Measurements from ENCODE around the gene EIF3K.

DNA sequence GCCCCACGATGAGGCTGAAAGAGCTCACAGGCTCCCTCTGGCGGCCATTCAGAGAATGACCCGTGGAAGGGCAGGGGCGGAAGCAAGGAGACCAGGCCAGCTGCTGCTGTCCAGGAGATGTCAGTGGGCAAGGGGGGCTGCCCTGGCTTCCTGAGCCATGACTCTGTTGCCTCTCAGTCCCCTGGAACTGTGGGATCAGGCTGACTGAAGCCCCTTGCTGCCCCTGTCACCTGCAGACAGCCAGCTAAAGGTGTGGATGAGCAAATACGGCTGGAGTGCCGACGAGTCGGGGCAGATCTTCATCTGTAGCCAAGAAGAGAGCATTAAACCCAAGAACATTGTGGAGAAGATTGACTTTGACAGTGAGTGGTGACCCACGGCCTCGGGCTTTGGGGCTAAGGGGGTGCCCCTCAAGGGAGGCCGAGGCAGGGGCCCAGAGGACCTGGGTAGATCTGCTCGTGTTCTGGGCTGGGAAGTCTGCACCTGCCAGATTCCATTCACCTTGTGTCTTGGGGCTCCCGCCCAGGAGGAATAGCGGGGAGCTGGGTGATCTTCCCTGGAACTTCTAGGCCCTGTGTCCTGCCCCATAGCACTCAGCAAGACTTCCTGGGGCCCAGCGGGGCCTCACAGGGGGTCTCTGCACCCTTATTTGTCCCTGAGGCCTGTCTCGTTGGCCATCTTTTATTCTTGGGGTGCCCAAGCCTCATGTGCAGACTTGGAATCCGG is 15.9 kb downstream of the EIF3K start:
- TF ChIP-seq POLR2A (IDR thresholded peaks at IDR 0.05; ENCODE audit: control extremely low read depth in 1 of 2, low read depth in 2 of 2, low read length in 2 of 2): no peak
- no peak for TF ChIP-seq EZH2 (IDR thresholded peaks at IDR 0.05; ENCODE audit: low read depth, low read length, severe bottlenecking)
- TF ChIP-seq TCF12 (IDR thresholded peaks at IDR 0.05; ENCODE audit: low read depth, low read length): no peak
- peak; percentile 87 to 91 (median 90) for TF ChIP-seq CTCF (IDR thresholded peaks at IDR 0.05; ENCODE audit: control extremely low read depth in 1 of 3, insufficient read depth in 1 of 3, low read depth in 1 of 3, low read length in 3 of 3)
- no peak for TF ChIP-seq JUND (IDR thresholded peaks at IDR 0.05; ENCODE audit: low read length)
- TF ChIP-seq JUN (IDR thresholded peaks at IDR 0.05; ENCODE audit: low read depth, low read length): no peak
- TF ChIP-seq SIN3A (conservative IDR thresholded peaks at IDR 0.05 in 1 of 2, IDR thresholded peaks at IDR 0.05 in 1 of 2; ENCODE audit: low read depth in 1 of 2, low read length in 2 of 2): peak in 1 of 2 experiments; percentile 61; a peak in 1 of 4 replicates
- TF ChIP-seq POLR2AphosphoS5 (IDR thresholded peaks at IDR 0.05; ENCODE audit: low read depth, low read length): peak; percentile 12; the same call in 1 of the 2 replicates
- TF ChIP-seq EP300 (IDR thresholded peaks at IDR 0.05; ENCODE audit: borderline replicate concordance in 1 of 2, low read depth in 2 of 2, low read length in 2 of 2): no peak
- no peak for TF ChIP-seq CHD2 (IDR thresholded peaks at IDR 0.05; ENCODE audit: low read length)
- no peak for TF ChIP-seq BACH1 (IDR thresholded peaks at IDR 0.05; ENCODE audit: low read length)
- TF ChIP-seq RAD21 (IDR thresholded peaks at IDR 0.05 in 1 of 2, conservative IDR thresholded peaks at IDR 0.05 in 1 of 2; ENCODE audit: low read depth in 2 of 2, low read length in 2 of 2): peak; percentile 57 to 70

All from H1 (cell line).